GM23248 (cell line): ENCODE data around the gene NCAM2. TPM values are rescaled to one million over a fixed set of nuclear protein-coding genes. Genes with fewer than 3 reads are reported as not detected.

Source experiments
- DNase-seq: peaks from one replicate; pipeline ENCODE4 v3.0.0-alpha.2; 2015
- H2AFZ ChIP-seq: fragments of 200-600 bp; sonication (generic); 2 replicates; pipeline ENCODE4 v1.6.1; 2016; ENCODE audit warnings: antibody characterized with exemption
- H3F3A ChIP-seq: fragments of 200-600 bp; sonication (generic); 2 replicates; pipeline ENCODE4 v1.6.1; 2016; ENCODE audit warnings: mild to moderate bottlenecking, antibody characterized with exemption, mixed run types; ENCODE audit not compliant: insufficient read depth
- H3K27ac ChIP-seq: fragments of 200-600 bp; sonication (generic); 2 replicates; pipeline ENCODE4 v1.5.1; 2016; ENCODE audit warnings: mild to moderate bottlenecking
- H3K27me3 ChIP-seq: fragments of 200-600 bp; sonication (generic); replicated peaks from 2 replicates; pipeline ENCODE4 v1.6.1; 2016; ENCODE audit warnings: mild to moderate bottlenecking; ENCODE audit not compliant: insufficient read depth
- H3K36me3 ChIP-seq: fragments of 200-600 bp; sonication (generic); 2 replicates; pipeline ENCODE4 v1.6.1; 2016; ENCODE audit warnings: low read depth, mild to moderate bottlenecking
- H3K4me1 ChIP-seq: fragments of 200-600 bp; sonication (generic); 2 replicates; pipeline ENCODE4 v1.6.1; 2016; ENCODE audit warnings: mild to moderate bottlenecking; ENCODE audit not compliant: insufficient read depth
- H3K4me2 ChIP-seq: fragments of 200-600 bp; sonication (generic); one replicate; pipeline ENCODE4 v1.6.1; 2016; ENCODE audit warnings: mild to moderate bottlenecking; ENCODE audit not compliant: unreplicated experiment
- H3K4me3 ChIP-seq: fragments of 200-600 bp; sonication (generic); 2 replicates; pipeline ENCODE4 v1.5.1; 2016; ENCODE audit warnings: mild to moderate bottlenecking
- H3K79me2 ChIP-seq: fragments of 200-600 bp; sonication (generic); 2 replicates; pipeline ENCODE4 v1.6.1; 2016; ENCODE audit warnings: mild to moderate bottlenecking; ENCODE audit not compliant: insufficient read depth
- H3K9ac ChIP-seq: fragments of 200-600 bp; sonication (generic); 2 replicates; pipeline ENCODE4 v1.6.1; 2016; ENCODE audit warnings: mild to moderate bottlenecking
- H3K9me2 ChIP-seq: fragments of 200-600 bp; sonication (generic); 2 replicates; pipeline ENCODE4 v1.6.1; 2016; ENCODE audit warnings: mixed run types, mild to moderate bottlenecking, moderate library complexity; ENCODE audit not compliant: insufficient read depth
- H3K9me3 ChIP-seq: fragments of 200-600 bp; sonication (generic); one replicate; pipeline ENCODE4 v1.6.1; 2017; ENCODE audit warnings: low read depth
- H4K20me1 ChIP-seq: fragments of 200-600 bp; sonication (generic); 2 replicates; pipeline ENCODE4 v1.6.0; 2016; ENCODE audit not compliant: insufficient read depth
- EZH2 ChIP-seq: fragments of 200-600 bp; sonication (generic); IDR thresholded peaks from 2 replicates; pipeline ENCODE4 v1.6.1; 2018; ENCODE audit warnings: antibody characterized with exemption, mild to moderate bottlenecking; ENCODE audit not compliant: insufficient read depth, poor library complexity, severe bottlenecking
- EZH2phosphoT487 ChIP-seq: fragments of 200-600 bp; sonication (generic); IDR thresholded peaks from 2 replicates; pipeline ENCODE4 v1.6.1; 2018; ENCODE audit warnings: antibody characterized with exemption, moderate library complexity, mild to moderate bottlenecking, low read depth; ENCODE audit not compliant: insufficient read depth
- WGBS, 2 experiments: methylation state at CpG; one replicate each; pipeline ENCODE4 v1.1.6; 2015 to 2017; ENCODE audit warnings: low lambda C conversion rate in 2 of 2, low coverage in 1 of 2; ENCODE audit errors: missing lambda C conversion rate in 2 of 2; 5-methylcytosine and 5-hydroxymethylcytosine counted together
- in situ Hi-C: fragments of 300-500 bp; cut with MboI; formaldehyde crosslinking; loops from 2 replicates; pipeline ENCODE4 v1.15.0; 2020
- polyA plus RNA-seq: library from polyadenylated mRNA; unstranded; fragments of >200 nt; fragmentation: Nextera tagmentation; extraction: Ambion mirVana; gene quantifications from 2 replicates; pipeline ENCODE4 v1.2.1, GENCODE V29; 2016
- total RNA-seq: library from RNA; depleted of rRNA; stranded (reverse); fragments of >200 nt; shearing (Covaris generic); gene quantifications from 2 replicates; pipeline ENCODE4 v1.2.3, GENCODE V29; 2014

The NCAM2 gene
- total and polyA plus RNA-seq, 2 experiments from 2014 or later = 1.3 to 1.7 TPM

- WGBS, 2 experiments = 30 to 48% methylated on average over 3 of the region's 3 CpGs
- no peaks in the 10 kb centered on the region for H3K79me2 ChIP-seq
- no peaks in the 10 kb centered on the region for H3K9me3 ChIP-seq
- no peak overlapping the region for H3K9ac ChIP-seq
- no peak for DNase-seq
- H3K4me2 ChIP-seq = no peak overlapping the region
- H3K9me2 ChIP-seq = no peaks in the 10 kb centered on the region
- H3K27me3 ChIP-seq = no peaks in the 10 kb centered on the region
- H4K20me1 ChIP-seq = no peaks in the 10 kb centered on the region
- H3K36me3 ChIP-seq = no peaks in the 10 kb centered on the region
- TF ChIP-seq EZH2phosphoT487 = no peak
- TF ChIP-seq EZH2 = no peak
- in situ Hi-C loops = no loop called here
- no peak overlapping the region for H3K27ac ChIP-seq
- H2AFZ ChIP-seq = no peak overlapping the region
- no peaks in the 10 kb centered on the region for H3F3A ChIP-seq
- H3K4me1 ChIP-seq = no peaks in the 10 kb centered on the region
- no peak overlapping the region for H3K4me3 ChIP-seq
Measured at GRCh38 chr21:21085206-21085605, 87.0 kb downstream of the NCAM2 start.

DNA sequence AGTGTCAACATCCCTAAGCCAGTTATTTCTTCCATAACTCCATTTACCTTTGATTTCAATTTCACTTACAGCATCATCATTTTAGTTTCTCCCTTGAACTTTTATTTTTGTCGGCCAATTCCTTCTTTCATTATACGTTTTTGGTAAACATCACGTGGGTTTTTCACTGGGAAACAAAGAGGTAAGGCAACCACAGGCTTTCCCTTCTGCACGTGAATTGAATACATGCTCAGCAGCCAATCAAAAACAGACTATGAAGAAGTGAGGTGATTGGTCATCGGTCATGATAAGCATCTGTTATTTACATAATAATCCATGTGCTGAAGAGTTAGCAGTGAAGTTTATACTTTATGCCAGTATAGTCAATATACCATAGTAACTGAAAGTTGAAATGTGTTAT lies 98.7 kb downstream of the NCAM2 start:
- no peaks in the 10 kb centered on the region for H3K36me3 ChIP-seq
- TF ChIP-seq EZH2phosphoT487 = no peak
- TF ChIP-seq EZH2 = no peak
- H3K4me1 ChIP-seq = no peaks in the 10 kb centered on the region
- no peaks in the 10 kb centered on the region for H3F3A ChIP-seq
- H3K9ac ChIP-seq = no peak overlapping the region
- no peak for DNase-seq
- no peak overlapping the region for H2AFZ ChIP-seq
- H3K9me3 ChIP-seq = no peaks in the 10 kb centered on the region
- H3K4me2 ChIP-seq = no peak overlapping the region
- H3K27ac ChIP-seq = no peak overlapping the region
- H4K20me1 ChIP-seq = no peaks in the 10 kb centered on the region
- in situ Hi-C loops = no loop called here
- H3K4me3 ChIP-seq = no peak overlapping the region
- no peaks in the 10 kb centered on the region for H3K79me2 ChIP-seq
- no peaks in the 10 kb centered on the region for H3K27me3 ChIP-seq
- no peaks in the 10 kb centered on the region; the same call in 1 of the 2 replicates for H3K9me2 ChIP-seq
- WGBS, 2 experiments = 66 to 75% methylated on average over 5 of the region's 5 CpGs

DNA sequence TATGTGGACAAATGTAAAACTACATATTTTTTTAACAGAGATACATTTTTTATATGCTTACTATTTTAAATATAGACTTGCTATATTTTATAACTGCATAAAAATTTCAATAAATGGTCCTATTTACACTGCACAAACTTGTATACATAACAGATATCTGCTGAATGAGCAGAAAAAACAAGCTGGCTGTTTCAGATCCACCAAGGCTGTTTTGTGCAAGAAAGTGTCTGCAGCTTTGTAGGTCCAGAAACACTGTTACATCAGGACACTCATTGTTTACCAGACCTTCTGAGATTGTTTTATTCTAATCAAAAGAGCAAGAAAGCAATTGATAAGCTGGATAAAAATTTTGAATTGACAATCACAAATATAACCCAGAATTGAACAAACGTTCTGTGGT lies 99.3 kb downstream of the NCAM2 start:
- in situ Hi-C loops = no loop called here
- H3K36me3 ChIP-seq = no peaks in the 10 kb centered on the region
- no peaks in the 10 kb centered on the region; the same call in 1 of the 2 replicates for H3K9me2 ChIP-seq
- no peaks in the 10 kb centered on the region for H4K20me1 ChIP-seq
- H3K4me2 ChIP-seq = no peak overlapping the region
- TF ChIP-seq EZH2 (no peak), EZH2phosphoT487 (no peak)
- no peak overlapping the region for H3K9ac ChIP-seq
- H3K9me3 ChIP-seq = no peaks in the 10 kb centered on the region
- no peak overlapping the region for H3K27ac ChIP-seq
- no peaks in the 10 kb centered on the region for H3K79me2 ChIP-seq
- no peak for DNase-seq
- no peaks in the 10 kb centered on the region for H3K4me1 ChIP-seq
- H3F3A ChIP-seq = no peaks in the 10 kb centered on the region
- WGBS, 2 experiments = 38 to 55% methylated on average over 1 of the region's 1 CpG
- H3K4me3 ChIP-seq = no peak overlapping the region
- H2AFZ ChIP-seq = no peak overlapping the region
- no peaks in the 10 kb centered on the region for H3K27me3 ChIP-seq

DNA sequence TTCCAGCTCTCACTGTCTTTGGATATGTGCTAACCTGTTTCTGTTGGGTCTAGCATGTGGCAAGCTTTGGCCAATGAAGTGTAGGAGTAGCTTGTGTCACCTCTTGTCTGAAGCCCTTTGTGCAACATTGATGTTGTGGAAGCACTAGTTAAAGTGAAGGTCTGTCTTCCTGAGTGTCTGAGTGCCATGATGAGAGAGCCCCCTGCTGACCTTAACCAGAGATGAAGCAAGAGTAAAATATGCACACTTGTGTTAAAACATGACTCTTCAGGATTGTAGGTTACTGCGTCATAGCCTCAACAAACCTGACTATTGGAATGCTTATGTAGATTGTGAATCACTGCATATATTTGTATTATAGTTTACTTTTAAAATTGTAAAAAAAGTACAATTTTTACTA lies 103.7 kb downstream of the NCAM2 start:
- 77 to 91% methylated on average over 1 of the region's 1 CpG for WGBS, 2 experiments
- H3F3A ChIP-seq = no peaks in the 10 kb centered on the region
- no peaks in the 10 kb centered on the region for H3K9me2 ChIP-seq

DNA sequence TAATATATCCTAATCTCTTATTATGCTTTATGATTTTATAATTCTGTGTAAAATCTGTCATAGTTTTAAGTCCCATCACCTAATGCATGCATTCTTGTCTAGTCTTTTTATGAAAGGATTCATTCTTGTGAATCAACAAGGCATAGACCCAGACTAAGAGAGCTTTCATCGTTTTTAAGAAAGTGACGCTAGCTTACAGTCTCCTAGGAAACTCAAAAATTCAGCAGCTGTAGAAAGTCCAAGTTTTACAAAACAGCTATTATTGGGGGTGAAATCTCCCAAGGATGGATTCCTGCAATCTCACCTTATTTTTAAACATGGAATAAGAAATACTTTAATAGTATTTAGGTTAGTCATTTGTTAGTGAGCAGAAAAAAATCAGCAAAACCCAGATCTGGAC lies 104.7 kb downstream of the NCAM2 start:
- Histone ChIP-seq H4K20me1 (no peaks in the 10 kb centered on the region), H3K27me3 (no peaks in the 10 kb centered on the region), H3K9me2 (no peaks in the 10 kb centered on the region), H3K36me3 (no peaks in the 10 kb centered on the region), H3K4me1 (no peaks in the 10 kb centered on the region), H3K9me3 (no peaks in the 10 kb centered on the region), H2AFZ (no peak overlapping the region), H3F3A (no peaks in the 10 kb centered on the region), H3K27ac (no peak overlapping the region), H3K4me3 (no peak overlapping the region), H3K9ac (no peak overlapping the region), H3K4me2 (no peak overlapping the region), H3K79me2 (no peaks in the 10 kb centered on the region)
- TF ChIP-seq EZH2phosphoT487 (no peak), EZH2 (no peak)
- WGBS, 2 experiments = 87 to 88% methylated on average over 2 of the region's 2 CpGs
- DNase-seq = no peak
- in situ Hi-C loops = no loop called here

More for the DNA sequence above, 103.7 kb downstream of the NCAM2 start:
- Histone ChIP-seq H2AFZ (no peak overlapping the region), H3K27me3 (no peaks in the 10 kb centered on the region), H3K9ac (no peak overlapping the region), H3K4me3 (no peak overlapping the region), H3K4me2 (no peak overlapping the region), H3K27ac (no peak overlapping the region), H3K36me3 (no peaks in the 10 kb centered on the region), H3K79me2 (no peaks in the 10 kb centered on the region), H3K4me1 (no peaks in the 10 kb centered on the region), H3K9me3 (no peaks in the 10 kb centered on the region), H4K20me1 (no peaks in the 10 kb centered on the region)
- in situ Hi-C loops = no loop called here
- DNase-seq = no peak
- TF ChIP-seq EZH2 = no peak
- no peak for TF ChIP-seq EZH2phosphoT487
